ENCODE measurements around the gene ASCL3. TPM values are rescaled to one million over a fixed set of nuclear protein-coding genes. Genes with fewer than 3 reads are reported as not detected.
A peak's percentile ranks its signal among the peaks of the same experiment; 100 is the strongest.
"Not testable (repeated sequence)": the region's sequence is repeated elsewhere in the genome, so short reads cannot be mapped to it uniquely, and the experiment has no call there.

ASCL3 gene, protein sequence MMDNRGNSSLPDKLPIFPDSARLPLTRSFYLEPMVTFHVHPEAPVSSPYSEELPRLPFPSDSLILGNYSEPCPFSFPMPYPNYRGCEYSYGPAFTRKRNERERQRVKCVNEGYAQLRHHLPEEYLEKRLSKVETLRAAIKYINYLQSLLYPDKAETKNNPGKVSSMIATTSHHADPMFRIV
- total RNA-seq, result not detected

DNA sequence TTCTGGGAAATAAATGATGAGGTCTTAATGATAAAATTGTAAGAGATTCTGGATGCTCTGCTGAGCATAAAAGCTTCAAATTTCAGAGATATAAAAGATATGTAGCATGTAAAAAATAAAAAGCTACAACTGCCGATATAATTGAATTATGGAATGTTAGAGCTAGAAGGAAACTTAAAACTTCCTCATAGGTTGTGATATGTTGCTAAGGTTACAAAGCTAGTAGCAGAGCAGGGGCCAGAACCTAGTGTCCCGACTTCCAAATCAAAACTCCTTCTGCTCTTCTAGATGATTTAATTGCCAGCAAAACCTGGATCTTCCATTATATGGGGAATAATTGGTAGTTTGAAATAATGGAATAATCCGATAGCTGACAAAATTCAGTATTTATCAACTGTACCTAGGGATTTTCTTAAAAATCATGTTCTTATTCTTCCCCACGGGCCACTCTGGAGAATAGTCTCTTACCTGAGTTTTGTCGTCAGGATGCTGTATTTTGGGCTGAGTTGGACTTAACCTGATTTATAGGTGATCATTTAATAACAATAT lies at the start of gene ASCL3:
Gene ASCL3 (minus strand): TSS at position 499 of the 549 bp plus-strand sequence. CDS start 4,855 bp downstream, outside the sequence.
- no peak for DNase-seq

DNA sequence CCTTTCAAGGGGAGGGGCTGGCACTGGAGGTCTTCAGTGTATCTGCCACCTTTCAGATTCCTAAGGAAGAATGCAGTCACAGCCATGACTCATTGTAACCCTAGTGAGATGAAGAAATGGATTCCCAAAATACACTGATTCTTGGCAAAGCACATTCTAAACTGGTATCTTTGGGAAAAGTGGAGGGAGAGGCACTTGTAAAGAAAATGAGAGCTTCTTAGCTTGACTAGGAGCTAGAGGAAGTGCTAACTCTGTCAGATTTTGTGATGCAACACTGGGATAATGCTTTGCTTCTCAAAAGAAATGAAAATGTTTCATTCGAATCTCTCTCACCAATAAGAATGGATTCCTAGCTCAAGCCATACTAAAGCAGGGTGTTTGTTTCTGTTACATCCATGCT lies 46.6 kb upstream of the ASCL3 start:
- DNase-seq, result no peak

DNA sequence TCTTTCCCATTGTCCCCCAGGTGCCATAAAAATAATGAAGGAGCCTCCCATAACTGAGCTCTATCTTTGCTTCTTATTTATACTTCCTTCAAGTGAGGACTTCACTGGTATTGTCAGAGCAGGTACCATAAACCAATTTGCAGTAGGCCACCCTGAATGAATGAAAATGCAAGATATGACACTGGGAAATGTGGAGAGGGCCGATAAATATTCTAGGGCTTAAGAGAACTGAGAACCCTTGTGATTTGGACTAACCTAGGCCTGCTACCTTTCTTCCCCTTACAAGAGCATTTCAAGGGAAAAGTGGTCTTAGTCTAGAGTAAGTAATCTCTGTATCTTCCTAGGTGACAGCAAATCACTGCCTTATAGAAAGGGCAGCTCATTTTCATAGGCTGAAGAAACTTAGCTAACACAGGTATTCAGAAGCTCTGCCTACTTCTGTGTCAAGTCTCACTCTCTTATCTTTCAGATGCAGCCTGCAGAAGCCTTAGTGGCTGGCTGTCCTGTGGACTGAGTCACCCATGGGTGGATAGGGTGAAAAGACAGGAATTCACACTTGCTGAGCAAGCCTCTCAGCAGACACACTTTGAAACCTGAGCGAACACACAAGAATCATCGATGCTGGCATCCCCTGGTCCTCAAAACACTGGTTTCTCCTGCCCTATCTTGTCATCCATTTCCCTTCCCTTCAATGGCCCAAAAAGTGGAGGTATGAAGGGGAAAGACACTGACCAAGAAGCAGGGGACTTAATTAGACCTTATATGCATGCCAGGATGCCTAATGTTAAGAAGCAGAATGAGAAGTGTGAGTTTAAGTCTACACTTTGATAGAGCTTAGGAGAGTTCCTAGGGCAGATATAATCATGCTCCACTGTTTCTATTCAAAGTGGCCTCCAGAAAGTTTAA lies 45.8 kb upstream of the ASCL3 start:
- no peak for DNase-seq

DNA sequence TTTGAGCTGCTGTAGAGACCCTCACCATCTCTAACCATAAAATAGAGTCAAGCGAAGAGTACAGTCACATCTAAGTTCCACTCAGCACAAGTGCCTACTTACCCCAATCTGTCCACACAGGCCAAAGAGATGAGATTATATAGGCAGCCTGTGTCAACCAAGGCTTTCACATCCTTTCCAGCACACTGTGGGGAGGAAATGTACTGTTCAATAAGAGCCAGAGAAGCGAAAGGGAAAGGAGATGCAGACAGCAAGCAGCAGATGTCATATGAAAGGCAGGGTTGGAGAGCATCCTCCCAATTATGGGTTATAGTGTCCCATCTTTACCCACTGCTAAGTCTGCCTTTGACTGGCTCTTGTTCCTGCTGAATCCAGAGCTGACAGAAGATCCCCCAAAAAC lies 44.6 kb upstream of the ASCL3 start:
- no peak for DNase-seq

DNA sequence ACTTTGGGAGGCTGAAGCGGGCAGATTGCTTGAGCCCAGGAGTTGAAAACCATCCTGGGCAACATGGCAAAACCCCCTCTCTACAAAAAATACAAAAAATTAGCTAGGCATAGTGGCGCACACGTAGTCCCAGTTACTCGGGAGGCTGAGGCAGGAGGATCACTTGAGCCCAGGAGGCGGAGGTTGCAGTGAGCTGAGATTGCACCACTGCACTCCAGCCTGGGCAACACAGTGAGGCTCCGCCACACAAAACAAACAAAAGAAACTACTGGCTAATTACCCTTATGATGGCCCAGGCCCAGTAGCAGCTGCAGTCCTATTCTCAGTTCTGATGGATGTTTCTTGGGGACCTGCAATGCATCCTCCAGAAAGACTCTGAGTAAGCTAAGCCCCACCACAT lies 44.0 kb upstream of the ASCL3 start:
- not testable (repeated sequence) for DNase-seq

DNA sequence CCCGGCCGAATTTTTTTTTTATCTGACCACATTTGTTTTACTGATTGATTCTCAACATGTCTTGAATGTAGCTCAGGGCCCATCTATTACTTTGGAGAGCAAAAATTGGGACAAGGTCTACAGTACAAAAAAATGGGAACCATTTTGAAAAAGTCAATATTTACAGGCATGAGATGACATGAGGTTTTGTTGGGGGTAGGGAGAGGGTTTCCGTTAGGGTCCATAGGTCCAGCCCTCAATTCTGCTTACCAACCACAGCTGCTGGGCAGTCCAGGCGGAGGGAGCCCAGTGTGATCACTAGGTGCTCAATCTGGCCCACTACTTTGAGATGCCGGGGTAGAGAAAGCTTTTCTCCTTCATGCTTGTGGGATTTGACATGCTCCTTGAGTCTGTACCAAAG lies 42.6 kb upstream of the ASCL3 start:
- DNase-seq, result no peak

DNA sequence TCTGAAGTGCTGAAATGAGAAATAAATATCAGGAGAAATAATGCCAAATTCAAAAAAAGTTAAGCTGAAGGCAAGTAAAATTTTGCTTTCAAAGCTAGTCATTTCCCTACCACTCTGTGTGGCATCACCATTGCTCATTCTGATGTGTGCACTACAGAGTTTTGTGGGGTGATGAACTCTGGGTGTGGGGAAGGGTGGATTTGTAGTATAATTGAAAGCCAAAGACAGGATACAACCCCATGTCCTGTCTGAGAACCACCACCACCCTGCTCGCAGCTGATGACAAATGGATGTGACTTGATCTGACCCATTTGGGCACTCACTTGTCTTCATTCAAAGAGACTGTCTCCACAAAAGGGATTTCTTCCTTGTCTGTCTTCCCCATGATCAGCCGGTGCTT lies 40.7 kb upstream of the ASCL3 start:
- DNase-seq, result no peak

DNA sequence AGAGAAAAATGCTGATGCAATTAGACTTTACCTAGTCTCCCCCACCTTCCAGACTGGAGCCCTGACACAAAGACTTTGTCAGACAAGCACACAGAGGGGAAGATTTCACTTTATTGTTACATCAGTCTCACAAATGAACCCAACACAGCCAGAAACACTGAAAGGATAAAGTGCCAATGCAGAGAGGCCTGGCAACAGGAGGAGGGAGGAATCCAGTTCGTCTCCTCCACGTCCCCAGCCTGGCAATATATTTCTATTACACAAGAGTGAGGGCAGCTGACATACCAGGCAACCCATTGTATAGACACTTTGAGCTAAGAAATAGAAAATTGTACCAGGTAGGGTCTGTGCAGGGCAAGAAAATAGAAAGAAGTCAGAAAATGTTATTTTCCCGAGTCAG lies 37.7 kb upstream of the ASCL3 start:
- DNase-seq, result no peak

DNA sequence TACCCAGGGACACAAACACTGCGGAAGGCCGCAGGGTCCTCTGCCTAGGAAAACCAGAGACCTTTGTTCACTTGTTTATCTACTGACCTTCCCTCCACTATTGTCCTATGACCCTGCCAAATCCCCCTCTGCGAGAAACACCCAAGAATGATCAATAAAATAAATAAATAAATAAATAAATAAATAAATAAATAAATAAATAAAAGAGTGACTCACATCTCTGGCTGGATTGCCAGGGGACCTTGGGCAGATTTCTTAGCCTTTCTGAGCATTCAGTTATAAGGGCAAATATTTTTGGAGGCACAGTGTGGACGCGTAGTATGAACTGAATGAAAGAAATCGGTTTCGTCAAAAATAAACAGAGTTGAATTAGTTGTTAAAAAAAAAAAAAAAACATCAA lies 36.5 kb upstream of the ASCL3 start:
- not testable (repeated sequence) for DNase-seq

DNA sequence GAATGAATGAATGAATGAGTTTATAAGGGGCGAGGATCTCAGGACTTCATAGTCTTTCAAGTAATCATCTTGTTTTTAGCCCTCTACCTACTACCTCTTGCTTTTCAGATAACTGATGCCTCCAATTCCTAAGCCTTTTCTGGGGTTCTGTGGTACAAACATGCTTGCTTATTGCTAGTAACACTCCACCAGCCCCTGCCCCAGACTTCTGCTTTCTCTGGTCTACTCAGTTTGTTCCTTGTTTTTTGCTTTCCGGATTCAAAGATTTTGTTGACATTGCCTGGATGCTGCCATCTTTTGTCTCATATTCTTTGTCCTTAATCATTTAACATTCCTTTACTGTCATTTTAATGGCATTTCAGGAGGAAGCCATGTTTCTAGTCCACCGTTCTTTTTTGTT lies 30.3 kb upstream of the ASCL3 start:
- DNase-seq, result no peak

DNA sequence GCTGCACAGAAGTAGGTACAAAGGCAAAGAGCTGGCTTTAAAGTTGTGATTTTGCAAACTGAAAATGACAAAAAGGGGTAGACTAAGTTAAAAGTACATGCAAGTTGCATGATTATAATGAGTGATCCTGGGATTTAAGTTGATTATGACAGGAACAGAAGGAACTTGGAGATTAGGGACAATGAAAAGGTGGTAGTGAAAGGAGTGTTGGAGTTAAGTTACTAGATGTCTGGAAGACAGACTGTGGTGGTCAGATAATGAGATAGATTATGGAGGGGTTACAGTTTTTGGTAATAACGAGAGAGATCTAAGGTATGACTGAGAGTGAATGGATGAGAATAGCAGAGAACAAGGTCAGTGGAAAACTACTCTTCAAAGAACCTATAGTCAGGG lies 29.1 kb upstream of the ASCL3 start:
- DNase-seq, result no peak

DNA sequence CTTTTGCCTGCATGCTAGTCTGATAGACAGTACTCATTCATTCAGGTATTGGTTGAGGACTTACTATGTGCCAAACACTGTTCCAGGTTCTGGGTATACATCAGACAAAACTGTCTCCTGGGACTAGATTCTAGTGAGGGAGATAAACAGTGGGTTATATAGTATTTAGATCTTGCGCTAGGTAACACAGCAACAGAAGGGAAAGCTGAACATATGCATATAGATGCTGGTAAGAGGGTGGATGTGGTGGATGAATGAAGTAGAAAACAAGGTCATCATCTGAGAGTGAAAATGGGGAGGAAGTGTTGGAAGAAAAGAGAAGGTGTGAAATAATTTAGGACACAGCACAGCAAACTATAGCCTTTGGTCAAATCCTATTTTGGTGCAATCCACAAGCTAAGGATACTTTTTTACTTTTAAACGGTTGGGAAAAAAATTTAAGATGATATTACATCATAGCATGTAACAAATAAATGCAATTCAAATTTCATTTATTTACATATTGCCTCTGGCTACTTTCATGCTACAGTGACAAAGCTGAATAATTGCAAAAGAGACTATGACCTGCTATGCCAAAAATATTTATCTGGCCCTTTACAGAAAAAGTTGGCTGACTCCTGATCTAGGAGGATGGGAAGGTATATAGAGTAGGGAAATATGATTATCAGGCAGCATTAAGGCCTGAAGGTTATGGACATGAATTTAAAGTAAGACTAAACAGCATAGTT lies 28.5 kb upstream of the ASCL3 start:
- no peak for DNase-seq

DNA sequence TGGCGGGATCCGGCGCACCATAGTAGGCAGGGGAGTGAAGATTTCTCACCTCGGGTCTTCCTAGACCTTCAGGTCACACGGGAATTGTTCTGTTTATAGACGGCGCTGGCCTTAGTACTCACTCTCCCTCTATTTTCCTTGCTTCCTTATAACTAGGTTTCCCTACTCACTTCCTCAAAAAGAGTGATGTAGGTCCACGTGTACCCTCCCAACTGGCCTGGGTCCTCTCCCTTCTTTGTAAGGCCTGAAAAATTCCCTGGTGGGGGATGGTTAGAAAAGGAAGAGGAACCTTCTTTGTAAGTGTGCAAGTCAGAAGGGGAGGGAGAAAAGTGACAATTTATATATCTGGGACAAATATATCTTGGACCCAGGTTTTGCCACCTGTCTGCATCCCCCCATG lies 24.4 kb upstream of the ASCL3 start:
- DNase-seq, result no peak

DNA sequence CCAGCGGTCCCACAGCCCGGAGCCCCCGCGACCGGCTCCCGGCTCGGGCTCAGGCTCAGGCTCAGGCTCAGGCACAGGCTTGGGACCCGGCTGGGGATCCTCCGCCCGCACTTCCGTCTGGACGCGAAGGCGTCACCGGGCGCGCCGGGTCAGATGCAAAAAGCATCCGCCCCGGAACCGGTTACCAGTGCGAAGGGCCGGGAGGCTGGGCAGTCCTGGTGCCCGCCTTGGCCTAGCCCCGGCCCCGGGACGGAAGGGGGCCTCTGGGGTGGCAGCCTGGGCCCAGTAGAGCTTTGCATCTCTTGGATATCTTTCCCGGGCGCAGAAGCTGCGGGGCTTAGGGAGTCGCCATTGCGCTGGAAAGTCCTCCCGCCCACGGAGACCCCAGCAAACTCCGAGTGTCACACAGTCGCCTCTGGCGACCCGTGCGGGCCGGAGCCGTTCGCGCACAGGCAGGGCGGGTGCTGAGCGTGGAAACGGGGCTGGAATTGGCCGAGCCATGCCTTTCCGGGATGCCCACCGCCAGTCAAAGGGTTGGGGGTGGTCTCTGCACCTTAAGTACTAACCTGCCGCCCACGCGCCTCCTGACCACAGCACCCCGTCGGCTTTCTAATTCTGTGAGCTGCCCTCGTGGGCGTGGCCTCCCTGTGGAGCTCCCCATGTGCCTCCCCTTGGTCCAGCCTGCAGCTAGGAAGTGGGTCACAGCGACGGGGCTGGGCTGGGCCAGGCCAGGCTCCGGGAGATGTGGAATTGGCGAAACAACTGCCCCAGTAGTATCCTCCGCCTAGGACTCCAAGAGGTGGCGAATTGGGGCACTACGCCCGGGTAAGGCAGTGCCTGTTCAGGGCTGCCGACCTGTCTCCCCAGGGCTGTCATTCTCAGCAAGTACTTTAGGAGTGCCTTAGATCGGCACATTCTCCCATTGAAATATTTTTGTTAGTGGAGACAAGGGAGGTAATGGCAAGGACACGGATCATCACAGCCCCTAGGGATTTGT lies 21.8 kb upstream of the ASCL3 start, which contains the start of gene TMEM9B:
Gene TMEM9B (minus strand): TSS at position 119 of the 997 bp plus-strand sequence. CDS start 129 bp downstream, outside the sequence.
- peak; percentile 86 for DNase-seq

DNA sequence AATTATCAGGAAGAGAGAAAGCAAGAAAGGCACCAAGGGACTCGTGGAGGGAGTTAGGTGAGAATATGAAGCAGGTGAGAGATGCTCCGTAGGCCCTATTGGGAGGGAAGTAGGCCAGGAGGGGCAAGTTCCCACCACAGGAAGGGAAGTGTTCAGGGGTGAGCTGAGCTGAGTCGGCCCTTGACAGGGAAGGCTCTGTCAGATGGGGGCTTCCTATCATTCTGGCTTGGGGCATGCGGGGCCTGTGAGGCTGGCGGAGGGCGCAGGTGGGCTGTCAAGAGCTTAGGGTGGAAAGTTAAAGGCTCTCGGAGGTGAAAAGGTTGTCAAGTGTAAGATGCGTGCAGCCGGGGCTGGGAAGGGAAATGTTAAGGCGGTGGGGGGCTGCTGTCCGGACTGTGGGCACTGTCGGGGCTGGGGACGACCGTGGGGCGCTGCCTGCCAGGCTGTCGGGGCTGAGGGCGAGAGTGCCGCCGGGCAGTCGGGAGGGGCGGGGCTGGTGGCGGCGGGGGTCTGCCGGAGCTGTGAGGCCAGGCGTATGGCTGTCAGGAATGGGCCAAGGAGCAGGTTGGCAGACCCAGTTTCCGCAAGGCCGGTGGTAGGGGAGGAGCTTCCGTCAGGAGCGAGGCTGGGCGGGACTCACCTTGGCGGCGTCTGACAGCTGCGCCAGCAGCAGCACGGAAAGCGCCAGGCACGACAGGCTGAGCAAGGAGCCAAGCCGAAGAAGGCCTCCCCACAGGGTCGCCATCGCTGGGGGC lies 20.9 kb upstream of the ASCL3 start:
- DNase-seq, result peak; percentile 86

DNA sequence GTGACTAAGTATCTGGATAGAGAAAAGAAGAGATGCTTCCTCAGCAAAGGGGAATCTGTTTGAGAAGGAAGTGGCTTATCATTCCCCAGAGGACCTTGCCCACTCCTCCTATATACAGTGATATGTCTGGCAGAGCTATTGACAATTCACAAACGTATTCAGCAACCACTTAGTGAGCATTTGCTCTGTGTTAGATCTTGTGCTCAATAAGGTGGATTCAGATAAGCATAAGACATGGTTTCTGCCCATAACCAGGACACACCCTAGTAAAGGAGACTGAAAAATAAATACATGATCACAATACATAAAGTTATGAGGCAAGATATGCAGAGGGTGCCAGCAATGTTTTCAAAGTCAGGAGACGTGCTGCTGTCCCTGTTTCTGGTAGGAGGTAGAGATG lies 20.0 kb upstream of the ASCL3 start:
- DNase-seq, result no peak

DNA sequence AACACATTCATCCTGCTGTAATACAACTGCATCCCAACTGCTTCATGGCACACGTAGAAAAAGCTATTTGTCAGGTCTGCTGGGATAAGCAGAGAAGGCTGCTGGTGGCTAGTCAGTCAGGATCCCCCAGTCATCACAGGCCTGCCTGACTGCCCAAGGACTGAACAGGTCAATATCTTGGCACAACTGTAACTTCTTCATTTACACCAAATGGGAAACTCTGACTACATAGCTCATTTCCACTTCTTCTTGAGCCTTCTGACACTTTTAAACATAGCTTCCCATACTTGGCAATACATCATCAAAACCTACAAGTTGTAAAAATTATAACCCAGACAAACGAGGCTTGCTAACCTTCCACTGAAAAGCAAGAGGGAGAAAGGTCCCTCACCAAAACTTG lies 18.6 kb upstream of the ASCL3 start:
- no peak for DNase-seq

DNA sequence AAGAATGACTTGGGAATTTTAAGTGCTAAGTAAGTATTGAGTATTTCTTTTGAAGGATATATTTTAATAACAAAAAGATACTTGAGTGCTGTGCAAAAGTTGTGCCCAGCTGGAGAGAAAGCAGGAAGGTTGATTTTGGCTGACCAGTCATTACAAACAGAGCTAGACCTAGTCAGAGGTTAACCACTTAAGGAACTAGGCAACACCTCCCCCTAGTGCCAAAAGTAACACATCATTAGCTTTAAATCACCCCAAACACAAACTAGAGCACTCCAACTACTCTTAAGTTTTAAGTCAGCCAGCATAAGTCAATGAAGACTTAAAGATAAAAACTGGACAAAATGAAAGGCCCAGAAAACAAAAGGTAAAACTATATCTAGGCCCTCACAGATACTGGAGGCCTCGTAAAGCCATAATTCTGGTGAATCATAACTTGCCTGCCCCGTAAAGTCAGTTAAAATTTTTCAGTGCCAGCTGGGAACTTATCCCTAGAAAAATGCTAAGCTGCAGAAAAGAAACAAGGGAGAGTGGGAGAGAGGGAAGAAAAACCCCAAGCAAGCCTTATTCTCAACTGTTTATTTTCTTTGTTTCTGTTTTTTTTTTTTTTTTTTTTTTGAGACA lies 16.8 kb upstream of the ASCL3 start:
- no peak for DNase-seq

DNA sequence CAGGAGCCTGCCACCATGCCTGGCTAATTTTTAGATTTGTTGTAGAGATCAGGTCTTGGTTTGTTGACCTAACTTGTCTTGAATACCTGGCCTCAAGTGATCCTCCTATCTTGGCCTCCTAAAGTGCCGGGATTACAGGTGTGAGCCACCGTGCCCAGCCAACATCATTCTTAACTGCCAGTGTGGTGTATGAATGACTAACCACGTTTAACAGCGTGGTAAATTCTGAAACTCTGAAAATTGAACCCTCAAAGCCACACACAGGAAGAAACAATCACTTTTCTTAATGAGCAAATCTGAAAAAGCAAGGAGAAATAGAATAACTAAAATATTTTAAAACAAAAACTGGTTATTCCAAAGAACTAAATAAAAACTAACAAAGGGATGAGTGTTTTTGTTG lies 14.0 kb upstream of the ASCL3 start:
- no peak for DNase-seq

DNA sequence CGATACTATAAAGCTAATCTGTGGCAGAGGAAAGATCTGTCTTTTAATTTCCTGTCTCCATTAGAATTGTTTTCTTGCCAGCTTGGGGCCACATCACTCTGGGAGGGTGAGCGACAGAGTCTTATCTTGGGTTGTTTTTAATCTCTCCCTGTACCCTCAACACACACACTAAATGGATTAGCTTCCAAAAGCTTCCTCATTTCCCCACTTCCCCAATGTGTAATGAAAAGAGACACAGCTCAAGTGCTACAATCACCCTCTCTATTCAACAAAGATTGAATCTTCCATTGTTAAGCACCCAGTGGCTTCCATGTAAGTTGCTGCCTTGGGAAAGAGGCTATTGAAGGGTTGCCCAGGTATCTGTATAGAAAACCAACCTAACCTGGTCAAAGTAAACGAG lies 6.1 kb upstream of the ASCL3 start:
- DNase-seq, result no peak

Data from occipital lobe (tissue), 2 donors.